Stimulated activated CD4-positive, alpha-beta T cell treated with anti-CD3 and anti-CD28 coated beads, Interleukin-12 subunit alpha, Interleukin-12 subunit beta, amount 100 ng/mL, for 4 hours (primary cell): ENCODE results near the gene FBXL2.
"Not testable (repeated sequence)": the region's sequence is repeated elsewhere in the genome, so short reads cannot be mapped to it uniquely, and the experiment has no call there.

Experiments
- DNase-seq: peaks from one replicate; pipeline ENCODE4 v3.0.0-alpha.2; 2020

Gene FBXL2

GRCh38 chr3:33317963-33318709 lies 40.9 kb downstream of the FBXL2 start:
- no peak for DNase-seq

GRCh38 chr3:33318710-33319380 lies 41.6 kb downstream of the FBXL2 start:
- no peak for DNase-seq

GRCh38 chr3:33322412-33322811 lies 45.2 kb downstream of the FBXL2 start:
- no peak for DNase-seq

GRCh38 chr3:33331414-33331813 lies 54.2 kb downstream of the FBXL2 start:
- no peak for DNase-seq

- no peak for DNase-seq
Observed at GRCh38 chr3:33334364-33334763, 57.1 kb downstream of the FBXL2 start.

- not testable (repeated sequence) for DNase-seq
Observed at GRCh38 chr3:33338936-33339465, 61.8 kb downstream of the FBXL2 start.

GRCh38 chr3:33339758-33340157 lies 62.5 kb downstream of the FBXL2 start:
- no peak for DNase-seq

GRCh38 chr3:33355611-33356010 lies 78.4 kb downstream of the FBXL2 start:
- no peak for DNase-seq

- DNase-seq: no peak
Observed at GRCh38 chr3:33358172-33358781, 81.0 kb downstream of the FBXL2 start.

GRCh38 chr3:33360136-33360825 lies 83.0 kb downstream of the FBXL2 start:
- DNase-seq: no peak

- DNase-seq: no peak
Observed at GRCh38 chr3:33363113-33363800, 86.0 kb downstream of the FBXL2 start.

GRCh38 chr3:33364060-33364459 lies 86.8 kb downstream of the FBXL2 start:
- DNase-seq: no peak

GRCh38 chr3:33364531-33365128 lies 87.4 kb downstream of the FBXL2 start:
- DNase-seq: no peak

GRCh38 chr3:33372218-33373081 lies 95.2 kb downstream of the FBXL2 start:
- DNase-seq: peak; percentile 32

GRCh38 chr3:33373082-33373437 lies 95.8 kb downstream of the FBXL2 start:
- no peak for DNase-seq

GRCh38 chr3:33377489-33377888 lies 100.2 kb downstream of the FBXL2 start:
- DNase-seq: no peak

- DNase-seq: no peak
Observed at GRCh38 chr3:33377931-33378330, 100.7 kb downstream of the FBXL2 start.

GRCh38 chr3:33380653-33381052 lies 103.4 kb downstream of the FBXL2 start:
- no peak for DNase-seq

GRCh38 chr3:33383951-33384350 lies 106.7 kb downstream of the FBXL2 start:
- no peak for DNase-seq

- DNase-seq: peak; percentile 30
Observed at GRCh38 chr3:33385423-33385822, 108.2 kb downstream of the FBXL2 start.

- no peak for DNase-seq
Observed at GRCh38 chr3:33386631-33387030, 109.4 kb downstream of the FBXL2 start.
